Tibial nerve (tissue), 4 donors: ENCODE data around the gene OR10H1.

Experiments
- EP300 ChIP-seq, 2 donors: sonication (generic); formaldehyde crosslinking; IDR thresholded peaks; one replicate each; pipeline ENCODE4 v1.6.1; 2017; ENCODE audit warnings: antibody characterized with exemption in 2 of 2, mild to moderate bottlenecking in 1 of 2
- POLR2A ChIP-seq, 2 donors: fragments of 450-650 bp; IDR thresholded peaks; one replicate each; pipeline ENCODE4 v1.6.1; 2017; ENCODE audit warnings: antibody characterized with exemption in 2 of 2, mild to moderate bottlenecking in 2 of 2, moderate library complexity in 2 of 2
- TF ChIP-seq, protein P1 (sequence below), 5 experiments: fragments of 200-600 bp in 3 of 5; fragments of 450-650 bp in 2 of 5; sonication (generic) in 3 of 5; IDR thresholded peaks; one replicate each; pipeline ENCODE4 v1.5.1; 2016 to 2019; ENCODE audit warnings: antibody characterized with exemption in 5 of 5, mild to moderate bottlenecking in 3 of 5, moderate library complexity in 2 of 5

- TF ChIP-seq POLR2A (IDR thresholded peaks at IDR 0.05) (no peak), EP300 (IDR thresholded peaks at IDR 0.05) (no peak)
- TF ChIP-seq, protein P1, sequence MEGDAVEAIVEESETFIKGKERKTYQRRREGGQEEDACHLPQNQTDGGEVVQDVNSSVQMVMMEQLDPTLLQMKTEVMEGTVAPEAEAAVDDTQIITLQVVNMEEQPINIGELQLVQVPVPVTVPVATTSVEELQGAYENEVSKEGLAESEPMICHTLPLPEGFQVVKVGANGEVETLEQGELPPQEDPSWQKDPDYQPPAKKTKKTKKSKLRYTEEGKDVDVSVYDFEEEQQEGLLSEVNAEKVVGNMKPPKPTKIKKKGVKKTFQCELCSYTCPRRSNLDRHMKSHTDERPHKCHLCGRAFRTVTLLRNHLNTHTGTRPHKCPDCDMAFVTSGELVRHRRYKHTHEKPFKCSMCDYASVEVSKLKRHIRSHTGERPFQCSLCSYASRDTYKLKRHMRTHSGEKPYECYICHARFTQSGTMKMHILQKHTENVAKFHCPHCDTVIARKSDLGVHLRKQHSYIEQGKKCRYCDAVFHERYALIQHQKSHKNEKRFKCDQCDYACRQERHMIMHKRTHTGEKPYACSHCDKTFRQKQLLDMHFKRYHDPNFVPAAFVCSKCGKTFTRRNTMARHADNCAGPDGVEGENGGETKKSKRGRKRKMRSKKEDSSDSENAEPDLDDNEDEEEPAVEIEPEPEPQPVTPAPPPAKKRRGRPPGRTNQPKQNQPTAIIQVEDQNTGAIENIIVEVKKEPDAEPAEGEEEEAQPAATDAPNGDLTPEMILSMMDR (IDR thresholded peaks at IDR 0.05): no peak
These were observed 31.5 kb upstream of the OR10H1 start for GRCh38 chr19:15846923-15847322.
